H1 (cell line): ENCODE results near the gene CXADR. TPM values are rescaled to one million over a fixed set of nuclear protein-coding genes. Genes with fewer than 3 reads are reported as not detected.
A peak's percentile ranks its signal among the peaks of the same experiment; 100 is the strongest.

ENCODE experiments used
- CHD7 ChIP-seq: fragments of 300-600 bp; sonication (generic); IDR thresholded peaks from 2 replicates; pipeline ENCODE4 v1.7.1; 2012; ENCODE audit warnings: low read length, moderate library complexity, mild to moderate bottlenecking, inconsistent platforms; ENCODE audit not compliant: insufficient replicate concordance
- polyA plus RNA-seq, 7 experiments: library from polyadenylated mRNA; depleted of rRNA in 3 of 7; stranded (reverse) in 5 of 7; unstranded in 2 of 7; fragments of >200 nt in 5 of 7; fragments of 200-250 nt in 2 of 7; gene quantifications; 1 replicate in 5 of 7; 2 replicates in 1 of 7; 4 replicates in 1 of 7; pipeline versions ENCODE4 v1.2.1 to v1.2.3, GENCODE V29; 2011 to 2013; ENCODE audit warnings: missing spikeins in 2 of 7, mixed read lengths in 2 of 7
- total RNA-seq: library from RNA; stranded (reverse); fragmentation: NEBNext Ultra II Directional; extraction: Animal tissue kit (Norgen Biotek cat#: 25700); gene quantifications from 2 replicates; pipeline ENCODE4 v1.2.1, GENCODE V29; 2021

Gene CXADR
- total and polyA plus RNA-seq, 2 of the 8 experiments (the other 6 are each of a cell fraction or from before 2014, with no cell fraction given), result 45.6 to 145 TPM

- peak; percentile 73 for TF ChIP-seq CHD7
- TF ChIP-seq, all 59 proteins: peak for 1
Observed at GRCh38 chr21:17467392-17467791, 45.5 kb upstream of the CXADR start (continued).
